Renal pelvis (tissue), 4 donors: ENCODE measurements around the gene THOC6. TPM values are rescaled to one million over a fixed set of nuclear protein-coding genes. Genes with fewer than 3 reads are reported as not detected.

Experiments used
- DNase-seq: peaks from one replicate; pipeline ENCODE4 v3.0.0-alpha.2; 2013
- polyA plus RNA-seq, 3 donors: library from polyadenylated mRNA; unstranded; fragments of 120-200 nt; gene quantifications; one replicate each; pipeline ENCODE4 v1.2.1, GENCODE V29; 2013; ENCODE audit not compliant: insufficient read length in 3 of 3

The THOC6 gene
- polyA plus RNA-seq, 3 donors, result 31.8 to 36.4 (median 35.8) TPM

- no peak for DNase-seq
These were observed 36.5 kb upstream of the THOC6 start for GRCh38 chr16:2987286-2987685.

- DNase-seq, result no peak
These were observed 36.0 kb upstream of the THOC6 start for GRCh38 chr16:2987833-2988232.

GRCh38 chr16:2988590-2989099 lies 35.2 kb upstream of the THOC6 start:
- DNase-seq, result no peak

GRCh38 chr16:2990891-2991290 lies 32.9 kb upstream of the THOC6 start:
- no peak for DNase-seq

GRCh38 chr16:2991566-2992261 lies 32.1 kb upstream of the THOC6 start:
- no peak for DNase-seq

- DNase-seq, result no peak
These were observed 31.3 kb upstream of the THOC6 start for GRCh38 chr16:2992383-2993081.

GRCh38 chr16:2996298-2996697 lies 27.5 kb upstream of the THOC6 start:
- no peak for DNase-seq

- no peak for DNase-seq
These were observed 23.9 kb upstream of the THOC6 start for GRCh38 chr16:2999929-3000328.

- DNase-seq, result no peak
These were observed 23.3 kb upstream of the THOC6 start for GRCh38 chr16:3000540-3000939.

GRCh38 chr16:3001316-3001715 lies 22.5 kb upstream of the THOC6 start:
- DNase-seq, result no peak

- DNase-seq, result peak; percentile 96
These were observed 20.1 kb upstream of the THOC6 start for GRCh38 chr16:3003582-3004270.

- no peak for DNase-seq
These were observed 19.5 kb upstream of the THOC6 start for GRCh38 chr16:3004319-3004718.

- no peak for DNase-seq
These were observed 19.0 kb upstream of the THOC6 start for GRCh38 chr16:3004781-3005284.

- DNase-seq, result no peak
These were observed 16.5 kb upstream of the THOC6 start for GRCh38 chr16:3007059-3007956.

GRCh38 chr16:3007957-3008689 lies 15.7 kb upstream of the THOC6 start:
- no peak for DNase-seq

- DNase-seq, result no peak
These were observed 15.2 kb upstream of the THOC6 start for GRCh38 chr16:3008690-3009037.

- DNase-seq, result peak; percentile 87
These were observed 14.1 kb upstream of the THOC6 start for GRCh38 chr16:3009568-3010390.

- DNase-seq, result no peak
These were observed 13.3 kb upstream of the THOC6 start for GRCh38 chr16:3010510-3010909.

- DNase-seq, result peak; percentile 78
These were observed 11.6 kb upstream of the THOC6 start for GRCh38 chr16:3012246-3012645.

GRCh38 chr16:3012828-3013420 lies 10.9 kb upstream of the THOC6 start, which contains the start of gene CLDN9:
Gene CLDN9, plus strand, starts transcription at chr16:3012923. Its CDS starts 440 bp downstream, at chr16:3013363.
- no peak for DNase-seq
